Central memory CD8-positive, alpha-beta T cell (primary cell): ENCODE measurements around the gene MYOG.

Source experiments
- ATAC-seq: fragments of 150-1000 bp; cut with Tn5 transposase; replicated peaks from 2 replicates; pipeline ENCODE4 v1.10.0; 2022; ENCODE audit warnings: mild to moderate bottlenecking, moderate FRiP score, moderate number of reproducible peaks; ENCODE audit not compliant: poor library complexity, severe bottlenecking; ENCODE audit errors: extremely low read depth
- DNase-seq, 2 donors: peaks; one replicate each; pipeline ENCODE4 v3.0.0; 2021; ENCODE audit warnings: low spot score in 2 of 2
- H3K27ac Mint-ChIP-seq: one replicate; pipeline ENCODE4 v1.8.0; 2022; ENCODE audit warnings: low read depth, mild to moderate bottlenecking, moderate library complexity, mixed read lengths
- H3K27me3 Mint-ChIP-seq: one replicate; pipeline ENCODE4 v1.8.0; 2022; ENCODE audit warnings: mixed read lengths
- H3K36me3 Mint-ChIP-seq: one replicate; pipeline ENCODE4 v1.8.0; 2022; ENCODE audit warnings: mild to moderate bottlenecking, moderate library complexity, mixed read lengths; ENCODE audit not compliant: insufficient read depth
- H3K4me1 Mint-ChIP-seq: one replicate; pipeline ENCODE4 v1.8.0; 2022; ENCODE audit warnings: mixed read lengths
- H3K4me3 Mint-ChIP-seq: one replicate; pipeline ENCODE4 v1.8.0; 2022; ENCODE audit warnings: mild to moderate bottlenecking, moderate library complexity, mixed read lengths
- H3K9me3 Mint-ChIP-seq: one replicate; pipeline ENCODE4 v1.8.0; 2022; ENCODE audit warnings: mixed read lengths

MYOG gene

DNA sequence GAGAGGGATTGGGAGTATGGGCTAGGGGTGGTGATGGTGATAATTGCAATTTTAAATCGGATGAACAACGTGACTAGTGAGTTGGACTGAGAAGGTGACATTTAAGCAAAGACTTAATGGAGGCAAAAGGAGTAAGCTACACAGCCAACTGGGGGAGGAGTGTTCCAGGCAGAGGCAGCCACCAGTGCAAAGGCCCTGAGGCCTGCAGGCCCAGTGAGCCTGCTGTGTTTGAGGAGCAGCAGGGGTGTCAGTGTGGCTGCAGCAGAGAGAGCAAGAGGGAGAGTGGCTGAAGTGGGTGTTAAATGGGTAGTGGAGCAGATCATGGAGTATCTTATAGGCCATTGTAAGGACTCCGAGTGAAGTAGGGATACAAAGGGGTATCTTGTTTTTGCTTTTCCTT is 18.8 kb downstream of the MYOG start:
- ATAC-seq: no peak
- Mint-ChIP-seq H3K4me1 (no peaks in the 10 kb centered on the region), H3K4me3 (no peak overlapping the region), H3K27ac (no peak overlapping the region), H3K9me3 (no peaks in the 10 kb centered on the region), H3K27me3 (peaks cover 25% of the 10 kb centered on the region), H3K36me3 (peaks cover 2% of the 10 kb centered on the region)
- DNase-seq: no peak

DNA sequence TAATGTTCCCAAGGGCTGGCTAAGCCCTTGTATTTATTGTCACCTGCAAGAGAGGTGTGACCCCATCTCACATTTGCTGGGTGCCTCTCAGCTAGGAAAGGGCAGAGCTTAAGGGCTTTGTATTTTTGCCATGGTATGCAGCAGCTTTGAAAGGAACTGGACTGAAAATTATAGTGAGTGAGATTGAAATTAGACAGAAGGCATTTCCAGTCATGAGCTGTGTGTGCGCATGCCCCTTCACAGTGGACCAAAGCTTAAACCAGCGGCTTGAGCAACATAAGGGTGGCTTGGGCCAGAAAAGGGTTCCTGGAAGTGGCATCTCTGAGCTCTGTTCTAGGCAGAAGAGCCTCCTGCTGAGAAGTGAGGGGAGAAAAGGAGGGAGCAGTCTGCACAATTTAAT is 19.8 kb downstream of the MYOG start:
- ATAC-seq (no peak), DNase-seq (no peak)
- Mint-ChIP-seq H3K4me1 (no peaks in the 10 kb centered on the region), H3K36me3 (peaks cover 2% of the 10 kb centered on the region), H3K4me3 (no peak overlapping the region), H3K27me3 (peaks cover 31% of the 10 kb centered on the region), H3K27ac (no peak overlapping the region), H3K9me3 (no peaks in the 10 kb centered on the region)

- H3K4me3 Mint-ChIP-seq: no peak overlapping the region
- H3K9me3 Mint-ChIP-seq: no peaks in the 10 kb centered on the region
- DNase-seq (no peak), ATAC-seq (no peak)
- H3K27ac Mint-ChIP-seq: no peak overlapping the region
- no peaks in the 10 kb centered on the region for H3K4me1 Mint-ChIP-seq
- H3K27me3 Mint-ChIP-seq: peaks cover 37% of the 10 kb centered on the region
- H3K36me3 Mint-ChIP-seq: no peaks in the 10 kb centered on the region
These were observed 20.6 kb downstream of the MYOG start for GRCh38 chr1:203065191-203065590.

- no peaks in the 10 kb centered on the region for H3K36me3 Mint-ChIP-seq
- H3K27ac Mint-ChIP-seq: no peak overlapping the region
- no peak overlapping the region for H3K4me3 Mint-ChIP-seq
- no peaks in the 10 kb centered on the region for H3K4me1 Mint-ChIP-seq
- ATAC-seq (no peak), DNase-seq (no peak)
- H3K27me3 Mint-ChIP-seq: peaks cover 38% of the 10 kb centered on the region
- H3K9me3 Mint-ChIP-seq: no peaks in the 10 kb centered on the region
These were observed 22.5 kb downstream of the MYOG start for GRCh38 chr1:203063287-203063686.

DNA sequence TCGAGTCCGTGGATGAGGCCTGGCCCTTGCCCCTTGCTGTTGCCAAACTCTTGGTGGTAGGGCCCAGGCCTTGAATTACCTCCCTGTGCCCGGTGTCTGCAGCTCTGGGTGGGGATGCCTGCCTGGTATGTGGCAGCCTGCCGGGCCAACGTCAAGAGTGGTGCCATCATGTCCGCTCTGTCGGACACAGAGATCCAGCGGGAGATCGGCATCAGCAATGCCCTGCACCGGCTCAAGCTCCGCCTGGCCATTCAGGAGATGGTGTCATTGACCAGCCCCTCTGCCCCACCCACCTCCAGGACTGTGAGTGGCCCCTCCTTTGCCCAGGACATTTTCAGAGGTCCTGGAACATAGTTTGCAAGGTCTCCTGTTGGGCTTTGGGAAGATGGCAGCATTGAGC is 25.7 kb downstream of the MYOG start:
- Mint-ChIP-seq H3K36me3 (peaks cover 2% of the 10 kb centered on the region), H3K9me3 (no peaks in the 10 kb centered on the region), H3K4me3 (no peak overlapping the region), H3K4me1 (no peaks in the 10 kb centered on the region), H3K27ac (no peak overlapping the region), H3K27me3 (peaks cover 51% of the 10 kb centered on the region)
- DNase-seq (no peak), ATAC-seq (no peak)

GRCh38 chr1:203059485-203059884 is 26.3 kb downstream of the MYOG start:
- peaks cover 58% of the 10 kb centered on the region for H3K27me3 Mint-ChIP-seq
- peaks cover 2% of the 10 kb centered on the region for H3K36me3 Mint-ChIP-seq
- H3K27ac Mint-ChIP-seq: no peak overlapping the region
- no peaks in the 10 kb centered on the region for H3K9me3 Mint-ChIP-seq
- no peak overlapping the region for H3K4me3 Mint-ChIP-seq
- no peak for DNase-seq
- no peaks in the 10 kb centered on the region for H3K4me1 Mint-ChIP-seq
- no peak for ATAC-seq

GRCh38 chr1:203058676-203058935 is 27.2 kb downstream of the MYOG start:
- Mint-ChIP-seq H3K36me3 (peaks cover 2% of the 10 kb centered on the region), H3K4me1 (no peaks in the 10 kb centered on the region), H3K4me3 (no peak overlapping the region), H3K27ac (no peak overlapping the region), H3K9me3 (no peaks in the 10 kb centered on the region), H3K27me3 (peaks cover 58% of the 10 kb centered on the region)
- DNase-seq: no peak
- no peak for ATAC-seq

- H3K27me3 Mint-ChIP-seq: peaks cover 58% of the 10 kb centered on the region
- no peaks in the 10 kb centered on the region for H3K4me1 Mint-ChIP-seq
- ATAC-seq: no peak
- no peak overlapping the region for H3K4me3 Mint-ChIP-seq
- H3K27ac Mint-ChIP-seq: no peak overlapping the region
- H3K9me3 Mint-ChIP-seq: no peaks in the 10 kb centered on the region
- no peak for DNase-seq
- peaks cover 2% of the 10 kb centered on the region for H3K36me3 Mint-ChIP-seq
These were observed 27.7 kb downstream of the MYOG start for GRCh38 chr1:203057911-203058675.

- no peaks in the 10 kb centered on the region for H3K4me1 Mint-ChIP-seq
- H3K27ac Mint-ChIP-seq: no peak overlapping the region
- ATAC-seq (no peak), DNase-seq (no peak)
- peaks cover 63% of the 10 kb centered on the region for H3K27me3 Mint-ChIP-seq
- H3K36me3 Mint-ChIP-seq: peaks cover 2% of the 10 kb centered on the region
- H3K9me3 Mint-ChIP-seq: no peaks in the 10 kb centered on the region
- H3K4me3 Mint-ChIP-seq: no peak overlapping the region
These were observed 29.3 kb downstream of the MYOG start for GRCh38 chr1:203056516-203056915.

DNA sequence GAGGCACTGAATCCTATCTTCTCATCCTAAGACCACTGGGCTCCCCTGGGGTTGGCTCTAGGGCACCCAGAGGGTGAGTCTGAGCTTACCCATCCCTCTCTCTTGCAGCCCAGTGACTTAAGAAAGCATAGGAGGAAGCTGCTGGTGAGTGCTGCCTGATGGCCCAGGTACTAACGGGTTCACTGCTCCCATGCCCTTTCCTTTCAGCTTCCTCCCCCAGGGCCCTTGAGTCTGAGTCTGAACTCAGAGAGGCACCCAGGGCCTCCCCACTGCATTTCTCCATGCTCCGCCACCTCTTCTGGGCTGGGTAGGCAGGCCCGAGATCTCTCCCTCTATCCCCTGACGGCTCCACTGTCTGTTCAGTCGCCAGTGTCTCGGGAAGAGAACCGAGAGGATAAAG is 29.8 kb downstream of the MYOG start:
- peaks cover 2% of the 10 kb centered on the region for H3K36me3 Mint-ChIP-seq
- no peaks in the 10 kb centered on the region for H3K4me1 Mint-ChIP-seq
- ATAC-seq: no peak
- DNase-seq: no peak
- H3K9me3 Mint-ChIP-seq: no peaks in the 10 kb centered on the region
- H3K4me3 Mint-ChIP-seq: no peak overlapping the region
- H3K27ac Mint-ChIP-seq: no peak overlapping the region
- H3K27me3 Mint-ChIP-seq: peaks cover 63% of the 10 kb centered on the region

DNA sequence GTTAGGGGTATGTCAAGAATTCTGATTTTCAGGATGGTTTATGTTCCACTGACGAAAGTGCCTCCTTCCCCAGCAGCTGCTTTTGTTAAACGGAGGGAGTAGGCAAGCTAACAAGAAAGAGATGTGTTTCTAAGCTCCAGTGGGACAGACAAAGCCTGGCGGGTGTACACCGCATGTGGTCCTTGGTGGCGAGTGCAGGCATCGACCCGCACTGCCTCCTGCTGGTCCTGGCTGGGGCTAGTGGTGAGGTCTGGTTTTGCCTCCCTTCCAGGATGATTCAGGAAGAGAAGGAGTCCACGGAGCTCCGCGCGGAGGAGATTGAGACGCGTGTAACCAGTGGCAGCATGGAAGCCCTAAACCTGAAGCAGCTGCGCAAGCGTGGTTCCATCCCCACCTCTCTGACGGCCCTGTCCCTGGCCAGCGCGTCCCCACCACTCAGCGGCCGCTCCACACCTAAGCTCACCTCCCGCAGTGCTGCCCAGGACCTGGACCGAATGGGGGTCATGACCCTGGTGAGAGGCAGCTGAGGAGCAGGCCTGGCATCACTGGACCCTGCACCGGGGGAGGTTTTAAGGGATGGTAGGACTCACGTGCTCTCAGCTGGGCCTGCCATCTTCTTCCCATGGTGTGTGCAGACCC is 30.5 kb downstream of the MYOG start:
- Mint-ChIP-seq H3K9me3 (no peaks in the 10 kb centered on the region), H3K4me1 (no peaks in the 10 kb centered on the region), H3K27me3 (peaks cover 64% of the 10 kb centered on the region), H3K27ac (no peak overlapping the region), H3K36me3 (peaks cover 2% of the 10 kb centered on the region), H3K4me3 (no peak overlapping the region)
- DNase-seq (no peak), ATAC-seq (no peak)

DNA sequence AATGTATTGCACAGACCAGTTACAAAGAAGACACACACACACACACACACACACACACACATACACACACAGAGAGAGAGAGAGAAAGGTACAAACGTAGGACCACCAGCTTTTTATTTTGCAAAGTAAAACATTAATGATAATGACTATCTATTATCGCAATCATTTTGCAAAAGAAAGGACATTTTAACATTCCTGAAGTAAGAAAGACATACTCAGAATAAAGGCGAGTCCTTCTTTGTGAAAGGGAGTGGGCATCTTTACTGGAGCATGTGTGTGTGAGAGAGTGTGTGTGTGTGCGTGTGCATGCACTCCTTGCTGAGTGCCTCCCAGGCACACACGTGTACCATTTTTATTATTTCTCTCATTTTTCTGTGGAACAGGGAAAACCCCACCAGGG is 31.2 kb downstream of the MYOG start:
- Mint-ChIP-seq H3K36me3 (peaks cover 2% of the 10 kb centered on the region), H3K9me3 (no peaks in the 10 kb centered on the region), H3K4me3 (no peak overlapping the region), H3K4me1 (no peaks in the 10 kb centered on the region), H3K27me3 (peaks cover 68% of the 10 kb centered on the region), H3K27ac (no peak overlapping the region)
- DNase-seq (no peak), ATAC-seq (no peak)

GRCh38 chr1:203054184-203054583 is 31.6 kb downstream of the MYOG start:
- Mint-ChIP-seq H3K27ac (no peak overlapping the region), H3K4me3 (no peak overlapping the region), H3K27me3 (peaks cover 68% of the 10 kb centered on the region), H3K4me1 (no peaks in the 10 kb centered on the region), H3K36me3 (peaks cover 2% of the 10 kb centered on the region), H3K9me3 (no peaks in the 10 kb centered on the region)
- DNase-seq: no peak
- ATAC-seq: no peak
